Neural cell (in vitro differentiated cells): Measurements from ENCODE around the gene SRRD. TPM values are rescaled to one million over a fixed set of nuclear protein-coding genes. Genes with fewer than 3 reads are reported as not detected.

Experiments used
- H2AFZ ChIP-seq: fragments of 200-600, 300-800 bp; sonication (generic), shearing (Covaris generic); 2 replicates; pipeline ENCODE4 v1.6.0; 2014; ENCODE audit warnings: low read depth, mild to moderate bottlenecking, antibody characterized with exemption, low read length, moderate library complexity
- H3F3A ChIP-seq: fragments of 200-600 bp; shearing (Covaris generic); 2 replicates; pipeline ENCODE4 v1.6.1; 2016; ENCODE audit warnings: mild to moderate bottlenecking, moderate library complexity, mixed read lengths, antibody characterized with exemption, low read length; ENCODE audit not compliant: insufficient read depth, poor library complexity, severe bottlenecking
- H3K27ac ChIP-seq: fragments of 200-600, 300-800 bp; sonication (generic), shearing (Covaris generic); 2 replicates; pipeline ENCODE4 v1.5.1; 2014; ENCODE audit warnings: mild to moderate bottlenecking, low read length, moderate library complexity
- H3K27me3 ChIP-seq: fragments of 300-800, 200-600 bp; sonication (generic), shearing (Covaris generic); 2 replicates; pipeline ENCODE4 v1.6.0; 2014; ENCODE audit warnings: mild to moderate bottlenecking, low read depth, low read length, moderate library complexity; ENCODE audit not compliant: insufficient read depth
- H3K36me3 ChIP-seq: fragments of 300-800, 200-600 bp; sonication (generic), shearing (Covaris generic); 2 replicates; pipeline ENCODE4 v1.5.1; 2014; ENCODE audit warnings: mild to moderate bottlenecking, antibody characterized with exemption, low read length, moderate library complexity; ENCODE audit not compliant: insufficient read depth
- H3K4me2 ChIP-seq: fragments of 300-800, 200-600 bp; sonication (generic), shearing (Covaris generic); 2 replicates; pipeline ENCODE4 v1.6.0; 2014; ENCODE audit warnings: mild to moderate bottlenecking, low read length
- H3K4me3 ChIP-seq: fragments of 300-800, 200-600 bp; sonication (generic), shearing (Covaris generic); 2 replicates; pipeline ENCODE4 v1.5.1; 2014; ENCODE audit warnings: mild to moderate bottlenecking, low read length, moderate library complexity
- H3K79me2 ChIP-seq: fragments of 200-600 bp; shearing (Covaris generic); replicated peaks from 2 replicates; pipeline ENCODE4 v1.6.0; 2014; ENCODE audit warnings: mild to moderate bottlenecking, low read length, moderate library complexity; ENCODE audit not compliant: insufficient read depth
- H3K9ac ChIP-seq: fragments of 300-800, 200-600 bp; sonication (generic), shearing (Covaris generic); 2 replicates; pipeline ENCODE4 v1.6.1; 2016; ENCODE audit warnings: mild to moderate bottlenecking, low read length, mixed read lengths
- H3K9me2 ChIP-seq: fragments of 200-600 bp; shearing (Covaris generic); 2 replicates; pipeline ENCODE4 v1.6.1; 2016; ENCODE audit warnings: mild to moderate bottlenecking, low read length, mixed read lengths; ENCODE audit not compliant: insufficient read depth
- H3K9me3 ChIP-seq: fragments of 200-600, 300-800 bp; sonication (generic), shearing (Covaris generic); 2 replicates; pipeline ENCODE4 v1.6.1; 2016; ENCODE audit warnings: mild to moderate bottlenecking, mixed run types, low read length, moderate library complexity, mixed read lengths
- H4K20me1 ChIP-seq: fragments of 200-600 bp; shearing (Covaris generic); 2 replicates; pipeline ENCODE4 v1.6.1; 2016; ENCODE audit warnings: mild to moderate bottlenecking, mixed run types; ENCODE audit not compliant: insufficient read depth
- EP300 ChIP-seq: fragments of 450-650 bp; conservative IDR thresholded peaks from 2 replicates; pipeline ENCODE4 v1.6.1; 2014; ENCODE audit warnings: antibody characterized with exemption, mild to moderate bottlenecking, moderate library complexity; ENCODE audit not compliant: poor library complexity, severe bottlenecking
- MXI1 ChIP-seq: fragments of 450-650 bp; conservative IDR thresholded peaks from 2 replicates; pipeline ENCODE4 v1.6.1; 2014; ENCODE audit warnings: antibody characterized with exemption, mild to moderate bottlenecking; ENCODE audit not compliant: poor library complexity, severe bottlenecking
- POLR2AphosphoS5 ChIP-seq: IDR thresholded peaks from 2 replicates; pipeline ENCODE4 v1.6.1; 2012
- RAD21 ChIP-seq: fragments of 450-650 bp; conservative IDR thresholded peaks from 2 replicates; pipeline ENCODE4 v1.6.1; 2014; ENCODE audit warnings: antibody characterized with exemption, mild to moderate bottlenecking, moderate library complexity
- SMC3 ChIP-seq: fragments of 450-650 bp; conservative IDR thresholded peaks from 2 replicates; pipeline ENCODE4 v1.6.1; 2014; ENCODE audit warnings: antibody characterized with exemption, mild to moderate bottlenecking, moderate library complexity; ENCODE audit not compliant: poor library complexity
- TAF1 ChIP-seq: IDR thresholded peaks from 2 replicates; pipeline ENCODE4 v1.6.1; 2012; ENCODE audit warnings: low read depth
- polyA plus RNA-seq: library from polyadenylated mRNA; depleted of rRNA; stranded (reverse); fragments of >200 nt; gene quantifications from 2 replicates; pipeline ENCODE4 v1.2.3, GENCODE V29; 2014
- TF ChIP-seq, protein P1 (sequence below): fragments of 450-650 bp; IDR thresholded peaks from 2 replicates; pipeline ENCODE4 v1.5.1; 2014; ENCODE audit warnings: antibody characterized with exemption, mild to moderate bottlenecking, moderate library complexity; ENCODE audit not compliant: poor library complexity, severe bottlenecking
- TF ChIP-seq, protein P2 (sequence below): IDR thresholded peaks from 2 replicates; pipeline ENCODE4 v1.6.1; 2012; ENCODE audit warnings: borderline replicate concordance

Gene SRRD
- polyA plus RNA-seq, 1 donor from 2014 or later, result 33.9 TPM

DNA sequence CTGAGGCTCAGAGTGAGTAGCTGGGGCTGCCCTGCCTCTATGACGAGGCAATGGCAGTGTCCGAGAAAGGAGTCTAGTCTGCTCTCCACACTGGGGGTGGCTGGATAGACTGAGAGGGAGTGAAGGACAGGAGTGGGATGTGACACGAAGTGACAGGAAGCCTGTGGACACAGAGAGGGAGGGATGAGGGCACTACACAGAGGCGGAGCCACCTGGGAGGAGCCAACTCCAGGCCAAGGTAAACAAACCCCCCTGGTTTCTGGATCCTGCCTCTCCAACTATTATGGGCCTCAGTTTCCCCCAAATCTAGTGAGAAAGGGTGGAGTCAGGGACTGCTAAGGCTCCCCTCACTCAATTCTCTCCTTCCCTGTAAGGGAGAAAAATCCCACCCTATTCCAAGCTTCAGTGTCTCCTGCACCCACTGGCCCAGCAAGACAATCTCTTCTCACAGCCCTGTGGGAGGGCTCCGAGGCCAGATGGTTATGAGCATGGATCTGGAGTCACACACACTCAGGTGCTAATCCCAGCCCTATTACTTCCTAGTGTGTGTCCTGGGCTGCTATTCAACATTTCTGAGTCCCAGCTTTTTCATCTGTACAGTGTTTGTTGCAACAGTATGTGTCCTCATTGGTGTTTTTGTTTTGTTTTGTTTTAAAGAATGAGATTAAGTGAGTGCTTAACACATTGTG is 29.7 kb upstream of the SRRD start:
- H4K20me1 ChIP-seq, result no peaks in the 10 kb centered on the region
- no peaks in the 10 kb centered on the region for H3K36me3 ChIP-seq
- TF ChIP-seq MXI1 (no peak), RAD21 (no peak), POLR2AphosphoS5 (no peak), TAF1 (no peak), EP300 (no peak), SMC3 (no peak)
- TF ChIP-seq, protein P1, sequence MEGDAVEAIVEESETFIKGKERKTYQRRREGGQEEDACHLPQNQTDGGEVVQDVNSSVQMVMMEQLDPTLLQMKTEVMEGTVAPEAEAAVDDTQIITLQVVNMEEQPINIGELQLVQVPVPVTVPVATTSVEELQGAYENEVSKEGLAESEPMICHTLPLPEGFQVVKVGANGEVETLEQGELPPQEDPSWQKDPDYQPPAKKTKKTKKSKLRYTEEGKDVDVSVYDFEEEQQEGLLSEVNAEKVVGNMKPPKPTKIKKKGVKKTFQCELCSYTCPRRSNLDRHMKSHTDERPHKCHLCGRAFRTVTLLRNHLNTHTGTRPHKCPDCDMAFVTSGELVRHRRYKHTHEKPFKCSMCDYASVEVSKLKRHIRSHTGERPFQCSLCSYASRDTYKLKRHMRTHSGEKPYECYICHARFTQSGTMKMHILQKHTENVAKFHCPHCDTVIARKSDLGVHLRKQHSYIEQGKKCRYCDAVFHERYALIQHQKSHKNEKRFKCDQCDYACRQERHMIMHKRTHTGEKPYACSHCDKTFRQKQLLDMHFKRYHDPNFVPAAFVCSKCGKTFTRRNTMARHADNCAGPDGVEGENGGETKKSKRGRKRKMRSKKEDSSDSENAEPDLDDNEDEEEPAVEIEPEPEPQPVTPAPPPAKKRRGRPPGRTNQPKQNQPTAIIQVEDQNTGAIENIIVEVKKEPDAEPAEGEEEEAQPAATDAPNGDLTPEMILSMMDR, result no peak
- TF ChIP-seq, protein P2, sequence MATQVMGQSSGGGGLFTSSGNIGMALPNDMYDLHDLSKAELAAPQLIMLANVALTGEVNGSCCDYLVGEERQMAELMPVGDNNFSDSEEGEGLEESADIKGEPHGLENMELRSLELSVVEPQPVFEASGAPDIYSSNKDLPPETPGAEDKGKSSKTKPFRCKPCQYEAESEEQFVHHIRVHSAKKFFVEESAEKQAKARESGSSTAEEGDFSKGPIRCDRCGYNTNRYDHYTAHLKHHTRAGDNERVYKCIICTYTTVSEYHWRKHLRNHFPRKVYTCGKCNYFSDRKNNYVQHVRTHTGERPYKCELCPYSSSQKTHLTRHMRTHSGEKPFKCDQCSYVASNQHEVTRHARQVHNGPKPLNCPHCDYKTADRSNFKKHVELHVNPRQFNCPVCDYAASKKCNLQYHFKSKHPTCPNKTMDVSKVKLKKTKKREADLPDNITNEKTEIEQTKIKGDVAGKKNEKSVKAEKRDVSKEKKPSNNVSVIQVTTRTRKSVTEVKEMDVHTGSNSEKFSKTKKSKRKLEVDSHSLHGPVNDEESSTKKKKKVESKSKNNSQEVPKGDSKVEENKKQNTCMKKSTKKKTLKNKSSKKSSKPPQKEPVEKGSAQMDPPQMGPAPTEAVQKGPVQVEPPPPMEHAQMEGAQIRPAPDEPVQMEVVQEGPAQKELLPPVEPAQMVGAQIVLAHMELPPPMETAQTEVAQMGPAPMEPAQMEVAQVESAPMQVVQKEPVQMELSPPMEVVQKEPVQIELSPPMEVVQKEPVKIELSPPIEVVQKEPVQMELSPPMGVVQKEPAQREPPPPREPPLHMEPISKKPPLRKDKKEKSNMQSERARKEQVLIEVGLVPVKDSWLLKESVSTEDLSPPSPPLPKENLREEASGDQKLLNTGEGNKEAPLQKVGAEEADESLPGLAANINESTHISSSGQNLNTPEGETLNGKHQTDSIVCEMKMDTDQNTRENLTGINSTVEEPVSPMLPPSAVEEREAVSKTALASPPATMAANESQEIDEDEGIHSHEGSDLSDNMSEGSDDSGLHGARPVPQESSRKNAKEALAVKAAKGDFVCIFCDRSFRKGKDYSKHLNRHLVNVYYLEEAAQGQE, result no peak
- H3K9me2 ChIP-seq, result no peaks in the 10 kb centered on the region
- H3K79me2 ChIP-seq, result no peaks in the 10 kb centered on the region
- no peak overlapping the region for H3K9ac ChIP-seq
- no peak overlapping the region for H3K27ac ChIP-seq
- H2AFZ ChIP-seq, result no peak overlapping the region
- H3K4me2 ChIP-seq, result no peak overlapping the region
- no peaks in the 10 kb centered on the region for H3K9me3 ChIP-seq
- no peaks in the 10 kb centered on the region for H3F3A ChIP-seq
- no peak overlapping the region for H3K4me3 ChIP-seq
- H3K27me3 ChIP-seq, result no peaks in the 10 kb centered on the region

DNA sequence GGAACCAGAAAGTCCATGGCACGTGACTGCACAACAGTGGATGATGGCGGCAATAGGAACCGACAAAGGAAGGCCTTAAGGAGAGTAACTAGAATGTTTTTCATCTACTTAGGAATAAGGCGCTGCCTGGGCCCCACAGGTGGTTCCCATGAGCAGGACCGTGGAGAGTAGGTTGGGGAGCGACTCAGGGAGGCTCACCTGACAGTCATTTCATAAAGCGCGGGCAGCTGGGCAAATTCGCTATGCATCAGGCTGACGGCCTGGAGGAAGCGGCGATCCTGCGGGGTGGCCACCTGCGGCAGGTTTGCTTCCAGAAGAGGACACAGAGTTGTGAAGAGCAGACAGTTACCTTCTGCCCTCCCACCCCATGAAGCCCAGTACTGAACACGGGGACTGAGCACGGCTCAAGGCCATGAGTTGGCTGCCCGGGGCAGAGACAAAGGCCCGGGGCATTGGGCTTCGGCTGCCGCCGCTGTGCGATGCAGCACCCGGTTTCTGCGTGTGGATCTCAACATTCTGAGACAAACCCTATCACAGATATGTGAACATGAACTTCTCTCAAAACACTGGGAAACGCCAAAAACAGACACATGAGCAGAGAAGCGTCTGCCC is 25.9 kb upstream of the SRRD start:
- H3K27ac ChIP-seq, result no peak overlapping the region
- H3K9ac ChIP-seq, result no peak overlapping the region
- no peaks in the 10 kb centered on the region for H3K36me3 ChIP-seq
- H3F3A ChIP-seq, result no peaks in the 10 kb centered on the region
- H3K9me2 ChIP-seq, result no peaks in the 10 kb centered on the region
- peaks cover 7% of the 10 kb centered on the region for H3K79me2 ChIP-seq
- H3K9me3 ChIP-seq, result no peaks in the 10 kb centered on the region
- H3K4me2 ChIP-seq, result no peak overlapping the region
- H4K20me1 ChIP-seq, result no peaks in the 10 kb centered on the region
- H3K4me3 ChIP-seq, result no peak overlapping the region
- H2AFZ ChIP-seq, result no peak overlapping the region
- no peaks in the 10 kb centered on the region for H3K27me3 ChIP-seq
- TF ChIP-seq SMC3, result no peak
